Activated CD4-positive, alpha-beta memory T cell treated with anti-CD3 and anti-CD28 coated beads, Interleukin-2, amount 10 ng/mL, durations not matched to agents 7 days and 5 days (primary cell): Measurements from ENCODE around the gene MYO1F. TPM values are rescaled to one million over a fixed set of nuclear protein-coding genes. Genes with fewer than 3 reads are reported as not detected.
"Not testable (repeated sequence)": the region's sequence is repeated elsewhere in the genome, so short reads cannot be mapped to it uniquely, and the experiment has no call there.

ENCODE experiments used
- CTCF ChIA-PET: fragments of 350-600 bp; sonication (Branson Sonifier 250); formaldehyde crosslinking; loops from one replicate; lab custom pipeline; 2021; ENCODE audit warnings: antibody characterized with exemption, inconsistent platforms; lab: Charles Lee
- POLR2A ChIA-PET: fragments of 350-600 bp; sonication (Branson Sonifier 250); formaldehyde crosslinking; loops from one replicate; lab custom pipeline; 2021; ENCODE audit warnings: antibody characterized with exemption; lab: Charles Lee
- DNase-seq: peaks from one replicate; pipeline ENCODE4 v3.0.0-alpha.2; 2020
- H3K27ac Mint-ChIP-seq: one replicate; pipeline ENCODE4 v1.8.0; 2021; ENCODE audit warnings: mild to moderate bottlenecking, mixed read lengths
- H3K27me3 Mint-ChIP-seq: one replicate; pipeline ENCODE4 v1.8.0; 2021; ENCODE audit warnings: mixed read lengths
- H3K36me3 Mint-ChIP-seq: one replicate; pipeline ENCODE4 v1.8.0; 2021; ENCODE audit warnings: low read depth, mixed read lengths
- H3K4me1 Mint-ChIP-seq: one replicate; pipeline ENCODE4 v1.8.0; 2021; ENCODE audit warnings: mixed read lengths
- H3K4me3 Mint-ChIP-seq: one replicate; pipeline ENCODE4 v1.8.0; 2021; ENCODE audit warnings: mild to moderate bottlenecking, mixed read lengths
- H3K9me3 Mint-ChIP-seq: one replicate; pipeline ENCODE4 v1.8.0; 2021; ENCODE audit warnings: mixed read lengths
- total RNA-seq, 2 experiments: library from RNA; stranded (reverse); gene quantifications; one replicate each; pipeline ENCODE4 v1.2.3, GENCODE V29; 2021

MYO1F gene
- total RNA-seq = 100 to 1,000 TPM; 420 TPM

GRCh38 chr19:8577247-8577646 lies at the start of gene MYO1F:
Gene MYO1F, minus strand, starts transcription at chr19:8577442. Its CDS starts 133 bp downstream, at chr19:8577309.
- DNase-seq = peak; percentile 45
- Mint-ChIP-seq H3K27ac (peak within 1 kb of the TSS; percentile 96), H3K27me3 (peaks cover 3% of the 10 kb centered on the region), H3K4me3 (peak within 1 kb of the TSS; percentile 95), H3K4me1 (peaks cover 64% of the 10 kb centered on the region), H3K9me3 (peaks cover 6% of the 10 kb centered on the region), H3K36me3 (peaks cover 49% of the 10 kb centered on the region)
- POLR2A ChIA-PET = interaction anchor here (0.7 to 4.8 kb wide), 17 partner anchors 8 to 214 kb away, joined by 3 to 50 read pairs (median 5); partner anchors contain the start of genes HNRNPM, MARCHF2, RAB11B and ZNF414
- CTCF ChIA-PET = interaction anchor here (0.9 to 7.6 kb wide), 13 partner anchors 8 to 223 kb away, joined by 3 to 69 read pairs (median 6); partner anchors contain the start of genes MARCHF2 and ZNF414

DNA sequence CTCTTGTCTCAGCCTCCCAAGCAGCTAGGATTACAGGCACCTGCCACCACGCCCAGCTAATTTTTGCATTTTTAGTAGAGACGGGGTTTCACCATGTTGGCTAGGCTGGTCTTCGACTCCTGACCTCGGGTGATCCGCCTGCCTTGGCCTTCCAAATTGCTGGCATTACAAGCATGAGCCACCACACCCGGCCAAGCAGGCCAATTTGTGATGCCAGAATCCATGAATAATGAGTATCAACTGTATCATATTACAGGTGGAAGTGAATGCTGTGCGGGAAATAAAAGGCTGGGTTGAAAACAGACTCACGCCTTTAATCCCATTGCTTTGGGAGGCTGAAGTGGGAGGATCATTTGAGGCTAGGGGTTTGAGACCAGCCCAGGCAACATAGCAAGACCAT lies 49.6 kb upstream of the MYO1F start:
- Mint-ChIP-seq H3K27ac (no peak overlapping the region), H3K27me3 (no peaks in the 10 kb centered on the region), H3K4me3 (no peak overlapping the region), H3K4me1 (no peaks in the 10 kb centered on the region), H3K9me3 (no peaks in the 10 kb centered on the region), H3K36me3 (no peaks in the 10 kb centered on the region)
- ChIA-PET POLR2A (no interaction called here), CTCF (interaction anchor here (0.7 kb wide), 1 partner anchor 273 kb away, joined by 4 read pairs; no protein-coding TSS in a partner anchor)
- DNase-seq = no peak

DNA sequence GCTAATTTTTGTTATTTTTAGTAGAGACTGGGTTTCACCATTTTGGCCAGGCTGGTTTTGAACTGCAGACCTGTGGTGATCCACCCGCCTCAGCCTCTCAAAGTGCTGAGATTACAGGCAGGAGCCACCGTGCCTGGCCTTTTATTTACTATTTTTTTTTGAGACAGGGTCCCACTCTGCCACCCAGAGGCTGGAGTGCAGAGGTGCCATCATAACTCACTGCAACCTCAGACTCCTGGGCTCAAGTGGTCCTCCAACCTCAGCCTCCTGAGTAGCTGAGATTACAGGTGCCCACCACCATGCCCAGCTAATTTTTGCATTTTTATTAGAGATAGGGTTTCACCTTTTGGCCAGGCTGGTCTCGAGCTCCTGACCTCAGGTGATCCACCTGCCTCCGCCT lies 45.6 kb upstream of the MYO1F start:
- DNase-seq, H3K27ac Mint-ChIP-seq, H3K4me1 Mint-ChIP-seq, H3K4me3 Mint-ChIP-seq, H3K27me3 Mint-ChIP-seq, POLR2A ChIA-PET, H3K9me3 Mint-ChIP-seq, H3K36me3 Mint-ChIP-seq: not testable (repeated sequence)
- CTCF ChIA-PET = interaction anchor here (1.7 kb wide), 1 partner anchor 10 kb away, joined by 4 read pairs; no protein-coding TSS in a partner anchor

DNA sequence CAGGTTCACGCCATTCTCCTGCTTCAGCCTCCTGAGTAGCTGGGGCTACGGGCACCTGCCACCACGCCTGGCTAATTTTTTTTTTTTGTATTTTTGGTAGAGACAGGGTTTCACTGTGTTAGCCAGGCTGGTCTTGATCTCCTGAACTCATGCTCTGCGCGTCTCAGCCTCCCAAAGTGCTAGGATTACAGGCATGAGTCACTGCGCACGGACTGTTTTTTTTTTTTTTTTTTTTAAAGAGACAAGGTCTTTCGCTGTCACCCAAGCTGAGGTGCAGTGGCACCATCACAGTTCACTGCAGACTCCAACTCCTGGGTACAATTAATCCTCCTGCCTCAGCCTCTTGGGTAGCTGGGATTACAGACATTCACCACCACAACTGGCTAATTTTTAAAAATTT lies 41.5 kb upstream of the MYO1F start:
- peaks cover 2% of the 10 kb centered on the region for H3K4me1 Mint-ChIP-seq
- H3K27me3 Mint-ChIP-seq = peaks cover 3% of the 10 kb centered on the region
- H3K4me3 Mint-ChIP-seq = no peak overlapping the region
- no peaks in the 10 kb centered on the region for H3K9me3 Mint-ChIP-seq
- no peak for DNase-seq
- no peak overlapping the region for H3K27ac Mint-ChIP-seq
- ChIA-PET CTCF (interaction anchor here (0.7 to 1.8 kb wide), 3 partner anchors 40 to 648 kb away, joined by 3 to 5 read pairs (median 3); no protein-coding TSS in a partner anchor), POLR2A (no interaction called here)
- H3K36me3 Mint-ChIP-seq = no peaks in the 10 kb centered on the region

DNA sequence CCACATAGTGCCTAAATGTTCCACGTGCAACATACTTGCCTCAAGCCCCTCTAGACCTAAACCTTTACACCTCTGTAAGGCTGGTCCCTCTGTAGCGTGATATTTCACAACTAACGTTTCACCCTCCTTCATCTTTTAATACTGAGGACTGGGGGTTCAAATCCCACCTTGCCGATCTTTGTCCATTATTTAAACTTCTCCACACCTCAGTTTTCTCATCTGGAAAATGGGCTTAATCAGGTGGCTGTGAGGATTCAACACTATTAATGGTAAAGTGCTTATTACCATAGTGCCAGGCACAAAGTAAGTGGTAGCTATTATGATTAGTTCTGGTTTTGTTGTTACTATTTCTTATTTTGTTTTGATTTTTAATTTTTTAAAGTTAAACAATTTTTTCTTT lies 40.7 kb upstream of the MYO1F start:
- no peak overlapping the region for H3K4me3 Mint-ChIP-seq
- H3K27me3 Mint-ChIP-seq = peaks cover 4% of the 10 kb centered on the region
- peaks cover 2% of the 10 kb centered on the region for H3K4me1 Mint-ChIP-seq
- no peak for DNase-seq
- ChIA-PET POLR2A (no interaction called here), CTCF (interaction anchor here (1.8 kb wide), 1 partner anchor 76 kb away, joined by 5 read pairs; no protein-coding TSS in a partner anchor)
- no peaks in the 10 kb centered on the region for H3K36me3 Mint-ChIP-seq
- H3K9me3 Mint-ChIP-seq = no peaks in the 10 kb centered on the region
- no peak overlapping the region for H3K27ac Mint-ChIP-seq

- CTCF ChIA-PET = interaction anchor here (1.3 to 1.8 kb wide), 2 partner anchors 10 to 77 kb away, joined by 3 to 5 read pairs; no protein-coding TSS in a partner anchor
- not testable (repeated sequence) for H3K27ac Mint-ChIP-seq
Measured at GRCh38 chr19:8617325-8617724, 40.1 kb upstream of the MYO1F start.

DNA sequence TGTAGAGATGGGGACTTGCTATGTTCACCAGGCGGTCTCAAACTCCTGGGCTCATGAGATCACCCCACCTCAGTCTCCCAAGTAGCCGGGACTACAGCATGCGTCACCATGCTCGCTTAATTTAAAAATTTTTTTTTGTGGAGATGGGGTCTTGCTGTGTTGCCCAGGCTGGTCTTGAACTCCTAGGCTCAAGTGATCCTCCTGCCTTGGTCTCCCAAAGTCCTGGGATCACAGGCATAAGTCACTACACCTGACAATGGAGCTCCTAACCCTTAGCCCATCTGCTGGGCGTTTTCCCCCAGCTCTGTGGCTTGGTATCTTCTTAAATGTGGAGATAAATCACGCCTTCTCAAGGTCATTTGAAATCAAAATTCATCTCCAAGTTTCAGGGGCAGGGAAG lies 39.6 kb upstream of the MYO1F start:
- ChIA-PET CTCF (interaction anchor here (0.7 to 2.1 kb wide), 5 partner anchors 10 to 77 kb away, joined by 3 to 12 read pairs (median 5); no protein-coding TSS in a partner anchor), POLR2A (no interaction called here)
- Mint-ChIP-seq H3K27ac (no peak overlapping the region), H3K9me3 (no peaks in the 10 kb centered on the region), H3K4me3 (no peak overlapping the region), H3K27me3 (peaks cover 4% of the 10 kb centered on the region), H3K36me3 (no peaks in the 10 kb centered on the region), H3K4me1 (peaks cover 4% of the 10 kb centered on the region)
- DNase-seq = no peak

More at GRCh38 chr19:8617325-8617724, 40.1 kb upstream of the MYO1F start:
- H3K4me1 Mint-ChIP-seq, POLR2A ChIA-PET, H3K4me3 Mint-ChIP-seq, DNase-seq, H3K9me3 Mint-ChIP-seq, H3K27me3 Mint-ChIP-seq, H3K36me3 Mint-ChIP-seq: not testable (repeated sequence)

DNA sequence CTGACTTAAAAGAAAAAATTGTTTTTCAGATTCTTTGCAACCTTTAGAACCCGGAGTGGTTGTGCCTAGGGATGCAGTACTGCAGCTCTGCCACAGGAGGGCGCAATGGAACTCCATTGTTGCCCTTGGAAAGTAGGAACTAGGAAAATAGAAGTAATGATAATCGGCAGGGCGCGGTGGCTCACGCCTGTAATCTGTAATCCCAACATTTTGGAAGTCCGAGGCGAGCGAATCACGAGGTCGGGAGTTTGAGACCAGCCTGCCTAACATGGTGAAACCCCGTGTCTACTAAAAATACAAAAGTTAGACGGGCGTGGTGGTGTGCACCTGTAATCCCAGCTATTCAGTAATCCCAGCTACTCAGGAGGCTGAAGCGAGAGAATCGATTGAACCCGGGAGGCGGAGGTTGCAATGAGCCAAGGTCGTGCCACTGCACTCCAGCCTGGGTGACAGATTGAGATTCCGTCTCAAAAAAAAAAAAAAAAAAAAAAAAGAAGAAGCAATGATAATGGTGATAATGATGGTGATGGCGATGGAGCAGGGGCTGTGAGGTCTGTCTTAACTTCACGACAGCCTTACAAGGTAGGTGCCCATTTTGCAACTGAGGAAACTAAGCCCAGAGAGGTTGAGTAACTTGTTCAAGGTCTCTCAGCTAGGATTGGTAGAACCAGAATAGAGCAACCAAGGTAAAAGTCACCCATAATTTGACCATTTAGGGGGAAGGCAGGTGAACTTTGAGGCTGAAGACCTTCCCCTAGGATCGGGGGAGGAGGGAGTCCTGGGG lies 38.8 kb upstream of the MYO1F start:
- Mint-ChIP-seq H3K4me1 (peaks cover 4% of the 10 kb centered on the region), H3K4me3 (no peak overlapping the region), H3K27ac (no peak overlapping the region), H3K9me3 (no peaks in the 10 kb centered on the region), H3K27me3 (peaks cover 4% of the 10 kb centered on the region), H3K36me3 (no peaks in the 10 kb centered on the region)
- POLR2A ChIA-PET = no interaction called here
- peak; percentile 61 for DNase-seq
- CTCF ChIA-PET = interaction anchor here (0.6 to 2.1 kb wide), 10 partner anchors 9 to 161 kb away, joined by 3 to 12 read pairs (median 4); no protein-coding TSS in a partner anchor

DNA sequence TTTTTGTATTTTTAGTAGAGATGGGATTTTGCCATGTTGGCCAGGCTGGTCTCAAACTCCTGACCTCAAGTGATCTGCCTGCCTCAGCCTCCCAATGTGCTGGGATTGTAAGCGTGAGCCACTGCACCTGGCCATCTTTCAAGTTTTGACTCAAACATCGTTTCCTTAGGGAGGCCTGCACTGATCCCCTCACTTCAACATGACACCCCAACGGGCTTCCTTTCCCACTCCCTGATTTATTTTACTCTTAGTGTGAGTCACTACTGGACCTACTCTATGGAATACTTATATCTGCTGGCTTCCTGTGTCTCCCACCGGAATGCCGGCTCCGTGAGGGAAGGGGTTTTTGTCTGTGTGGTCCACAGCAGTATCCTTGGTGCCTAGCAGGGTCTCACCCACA lies 37.8 kb upstream of the MYO1F start:
- DNase-seq = no peak
- Mint-ChIP-seq H3K4me3 (no peak overlapping the region), H3K27me3 (peaks cover 8% of the 10 kb centered on the region), H3K4me1 (peaks cover 8% of the 10 kb centered on the region), H3K36me3 (no peaks in the 10 kb centered on the region), H3K9me3 (no peaks in the 10 kb centered on the region), H3K27ac (no peak overlapping the region)
- CTCF ChIA-PET = interaction anchor here (0.6 to 2.1 kb wide), 6 partner anchors 21 to 160 kb away, joined by 4 to 12 read pairs (median 6); no protein-coding TSS in a partner anchor
- POLR2A ChIA-PET = no interaction called here

DNA sequence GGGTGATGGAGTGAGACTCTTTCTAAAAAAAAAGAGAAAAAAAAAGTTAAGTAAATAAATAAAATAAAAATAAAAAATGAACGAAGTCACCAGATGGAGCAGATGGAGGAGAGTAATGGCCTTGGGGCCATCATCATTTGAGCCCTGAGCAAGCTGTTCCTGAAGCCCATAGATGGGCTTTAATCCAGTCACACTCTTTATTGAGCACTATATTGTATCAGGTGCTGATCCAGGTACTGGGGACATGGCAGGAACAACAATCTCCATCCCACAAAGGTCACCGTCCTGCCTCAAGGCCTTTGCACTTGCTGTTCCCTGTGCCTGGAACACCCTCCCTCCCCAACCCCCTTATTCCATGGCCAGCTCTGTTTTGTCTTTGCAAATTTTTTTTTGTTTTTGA lies 37.2 kb upstream of the MYO1F start:
- CTCF ChIA-PET = interaction anchor here (1.8 kb wide), 1 partner anchor 79 kb away, joined by 6 read pairs; no protein-coding TSS in a partner anchor

GRCh38 chr19:8612807-8613171 lies 35.5 kb upstream of the MYO1F start:
- peaks cover 16% of the 10 kb centered on the region for H3K27me3 Mint-ChIP-seq

More for the DNA sequence above, 37.2 kb upstream of the MYO1F start:
- peaks cover 12% of the 10 kb centered on the region for H3K27me3 Mint-ChIP-seq
- no peak overlapping the region for H3K4me3 Mint-ChIP-seq
- peaks cover 13% of the 10 kb centered on the region for H3K4me1 Mint-ChIP-seq
- H3K27ac Mint-ChIP-seq = no peak overlapping the region
- no peak for DNase-seq
- POLR2A ChIA-PET = no interaction called here
- H3K9me3 Mint-ChIP-seq = no peaks in the 10 kb centered on the region
- H3K36me3 Mint-ChIP-seq = no peaks in the 10 kb centered on the region

GRCh38 chr19:8611877-8612806 lies 34.9 kb upstream of the MYO1F start:
- peak overlapping the region; percentile 7 for H3K4me3 Mint-ChIP-seq
- ChIA-PET CTCF (interaction anchor here (0.9 kb wide), 1 partner anchor 30 kb away, joined by 3 read pairs; no protein-coding TSS in a partner anchor), POLR2A (no interaction called here)
- H3K27me3 Mint-ChIP-seq = peaks cover 16% of the 10 kb centered on the region
- no peak overlapping the region for H3K27ac Mint-ChIP-seq
- DNase-seq = no peak
- H3K36me3 Mint-ChIP-seq = no peaks in the 10 kb centered on the region
- no peaks in the 10 kb centered on the region for H3K9me3 Mint-ChIP-seq
- H3K4me1 Mint-ChIP-seq = peaks cover 16% of the 10 kb centered on the region

More at GRCh38 chr19:8612807-8613171, 35.5 kb upstream of the MYO1F start:
- ChIA-PET CTCF (interaction anchor here (1.0 kb wide), 1 partner anchor 10 kb away, joined by 4 read pairs; no protein-coding TSS in a partner anchor), POLR2A (interaction anchor here (0.5 kb wide), 1 partner anchor 218 kb away, joined by 3 read pairs; no protein-coding TSS in a partner anchor)
- H3K27ac Mint-ChIP-seq = no peak overlapping the region
- no peak for DNase-seq
- no peaks in the 10 kb centered on the region for H3K9me3 Mint-ChIP-seq
- peaks cover 16% of the 10 kb centered on the region for H3K4me1 Mint-ChIP-seq
- no peak overlapping the region for H3K4me3 Mint-ChIP-seq
- no peaks in the 10 kb centered on the region for H3K36me3 Mint-ChIP-seq
